HepG2 (cell line): ENCODE data around the gene UGT1A7. TPM values are rescaled to one million over a fixed set of nuclear protein-coding genes. Genes with fewer than 3 reads are reported as not detected.

Experiments used
- ARNTL ChIP-seq: sonication (generic); formaldehyde crosslinking; IDR thresholded peaks from 2 replicates; pipeline ENCODE4 v1.4.0; 2020; ENCODE audit warnings: mild to moderate bottlenecking, missing genetic modification reagents
- ATF3 ChIP-seq: sonication (generic); formaldehyde crosslinking; IDR thresholded peaks from 2 replicates; pipeline ENCODE4 v1.4.0; 2020; ENCODE audit warnings: missing genetic modification reagents
- ATF7-NPFF ChIP-seq: sonication (generic); formaldehyde crosslinking; IDR thresholded peaks from 2 replicates; pipeline ENCODE4 v1.8.1; 2023; ENCODE audit warnings: mild to moderate bottlenecking, low read depth, missing genetic modification reagents, moderate library complexity
- BCLAF1 ChIP-seq: fragments of 450-650 bp; IDR thresholded peaks from 2 replicates; pipeline ENCODE4 v1.6.1; 2017; ENCODE audit warnings: mild to moderate bottlenecking
- MNT ChIP-seq: fragments of 450-650 bp; IDR thresholded peaks from 2 replicates; pipeline ENCODE4 v1.6.1; 2016
- MYC ChIP-seq: sonication (generic); formaldehyde crosslinking; IDR thresholded peaks from 2 replicates; pipeline ENCODE4 v1.9.0; 2021; ENCODE audit warnings: missing genetic modification reagents, borderline replicate concordance
- PRDM4 ChIP-seq: sonication (generic); formaldehyde crosslinking; IDR thresholded peaks from 2 replicates; pipeline ENCODE4 v1.9.0; 2021; ENCODE audit warnings: missing genetic modification reagents, borderline replicate concordance
- SMARCC2 ChIP-seq: fragments of 450-650 bp; IDR thresholded peaks from 2 replicates; pipeline ENCODE4 v1.6.1; 2017; ENCODE audit warnings: antibody characterized with exemption, mild to moderate bottlenecking
- SMARCE1 ChIP-seq: fragments of 450-650 bp; IDR thresholded peaks from 2 replicates; pipeline ENCODE4 v1.6.1; 2017; ENCODE audit warnings: borderline replicate concordance
- SP1 ChIP-seq, 2 experiments: fragments of 450-650 bp in 1 of 2; sonication (generic) in 1 of 2; formaldehyde crosslinking in 1 of 2; IDR thresholded peaks; 2 replicates each; pipeline versions ENCODE4 v1.4.0 to v1.6.1; 2016 to 2020; ENCODE audit warnings: missing genetic modification reagents in 1 of 2
- USF2 ChIP-seq, 2 experiments: sonication (generic) in 1 of 2; formaldehyde crosslinking in 1 of 2; IDR thresholded peaks; 2 replicates each; pipeline versions ENCODE4 v1.5.1 to v1.6.1; 2011 to 2020; ENCODE audit warnings: borderline replicate concordance in 1 of 2, low read depth in 1 of 2, low read length in 1 of 2, mild to moderate bottlenecking in 1 of 2, missing genetic modification reagents in 1 of 2, moderate library complexity in 1 of 2
- ZBTB33 ChIP-seq: sonication (generic); formaldehyde crosslinking; IDR thresholded peaks from 2 replicates; pipeline ENCODE4 v1.4.0; 2020; ENCODE audit warnings: missing genetic modification reagents
- ZBTB8A ChIP-seq: sonication (generic); formaldehyde crosslinking; IDR thresholded peaks from 2 replicates; pipeline ENCODE4 v1.4.0; 2020; ENCODE audit warnings: mild to moderate bottlenecking, low read depth, missing genetic modification reagents, borderline replicate concordance
- ZEB1 ChIP-seq: IDR thresholded peaks from 2 replicates; pipeline ENCODE4 v1.6.1; 2012; ENCODE audit warnings: mild to moderate bottlenecking, low read depth, inconsistent platforms; ENCODE audit not compliant: insufficient replicate concordance
- ZFX ChIP-seq: sonication (generic); formaldehyde crosslinking; IDR thresholded peaks from 2 replicates; pipeline ENCODE4 v1.4.0; 2020; ENCODE audit warnings: mild to moderate bottlenecking, low read depth, missing genetic modification reagents, moderate library complexity
- ZNF496 ChIP-seq: sonication (generic); formaldehyde crosslinking; IDR thresholded peaks from 2 replicates; pipeline ENCODE4 v1.8.1; 2023; ENCODE audit warnings: mild to moderate bottlenecking, moderate library complexity, missing genetic modification reagents; ENCODE audit not compliant: insufficient replicate concordance
- ZNF564 ChIP-seq: sonication (generic); formaldehyde crosslinking; IDR thresholded peaks from 2 replicates; pipeline ENCODE4 v1.8.1; 2023; ENCODE audit warnings: mild to moderate bottlenecking, missing genetic modification reagents
- ZNF841 ChIP-seq: sonication (generic); formaldehyde crosslinking; IDR thresholded peaks from 2 replicates; pipeline ENCODE4 v1.8.1; 2023; ENCODE audit warnings: missing genetic modification reagents, borderline replicate concordance
- polyA plus RNA-seq, 8 experiments: library from polyadenylated mRNA; depleted of rRNA in 3 of 8; stranded (reverse) in 7 of 8; unstranded in 1 of 8; fragments of >200 nt; fragmentation: Illumina TruSeq in 4 of 8; extraction: Trizol in 4 of 8; gene quantifications; 2 replicates each; pipeline versions ENCODE4 v1.2.1 to v1.2.3, GENCODE V29; 2011 to 2016; ENCODE audit warnings: low read depth in 4 of 8, missing spikeins in 1 of 8, mixed read lengths in 1 of 8; ENCODE audit not compliant: insufficient read depth in 1 of 8
- total RNA-seq, 5 experiments: library from RNA; depleted of rRNA; stranded (reverse); fragments of >200 nt; fragmentation: Illumina TruSeq; extraction: Trizol; gene quantifications; 2 replicates each; pipeline ENCODE4 v1.2.3, GENCODE V29; 2016; ENCODE audit warnings: low read depth in 1 of 5

The UGT1A7 gene
- total and polyA plus RNA-seq, 2 of the 13 experiments (the other 11 are each of a cell fraction or from before 2014, with no cell fraction given): not detected

GRCh38 chr2:233760043-233760442 is 78.3 kb downstream of the UGT1A7 start, which contains the start of gene UGT1A1 (continued):
- TF ChIP-seq BCLAF1: no peak
- TF ChIP-seq MYC (CRISPR knock-in tag): no peak
- TF ChIP-seq ARNTL (CRISPR knock-in tag): no peak
- peak; percentile 72 for TF ChIP-seq ZBTB33
- no peak for TF ChIP-seq MNT
- no peak for TF ChIP-seq ZBTB8A
- no peak for TF ChIP-seq ATF3
- no peak for TF ChIP-seq ATF7-NPFF (CRISPR knock-in tag)
- peak; percentile 44; the same call in 1 of the 2 replicates for TF ChIP-seq ZNF564 (CRISPR knock-in tag)
- no peak for TF ChIP-seq ZEB1
- TF ChIP-seq ZFX (CRISPR knock-in tag): no peak
- TF ChIP-seq ZNF841 (CRISPR knock-in tag): no peak
- no peak for TF ChIP-seq SMARCC2
- TF ChIP-seq USF2 (IDR thresholded peaks at IDR 0.05; ENCODE audit: low read depth, low read length): peak; percentile 81
- peak; percentile 70; the same call in 1 of the 2 replicates for TF ChIP-seq USF2 (CRISPR knock-in tag; IDR thresholded peaks at IDR 0.05; ENCODE audit: borderline replicate concordance)
- no peak for TF ChIP-seq PRDM4 (CRISPR knock-in tag)
- no peak for TF ChIP-seq SP1 (IDR thresholded peaks at IDR 0.05)
- no peak for TF ChIP-seq SP1 (CRISPR knock-in tag; IDR thresholded peaks at IDR 0.05)
- no peak for TF ChIP-seq SMARCE1
- no peak for TF ChIP-seq ZNF496
